Natural killer cell (primary cell): ENCODE data around the gene NHSL1. TPM values are rescaled to one million over a fixed set of nuclear protein-coding genes. Genes with fewer than 3 reads are reported as not detected.

Source experiments
- ATAC-seq, 3 donors: fragments of 150-1000 bp in 2 of 3; fragments of 200-7000 bp in 1 of 3; cut with Tn5 transposase; 1 replicate in 1 of 3; 2 replicates in 2 of 3; pipeline ENCODE4 v1.10.0; 2021; ENCODE audit warnings: mild to moderate bottlenecking in 2 of 3, moderate library complexity in 2 of 3
- DNase-seq, 2 donors: peaks; one replicate each; pipeline versions ENCODE4 v3.0.0 to v3.0.0-alpha.2; 2013 to 2021; ENCODE audit warnings: mixed read lengths in 1 of 2
- H3K27ac ChIP-seq: one replicate; pipeline ENCODE4 v1.5.1; 2013; ENCODE audit warnings: mild to moderate bottlenecking, low read length
- H3K27me3 ChIP-seq: one replicate; pipeline ENCODE4 v1.6.1; 2013; ENCODE audit warnings: low read length; ENCODE audit not compliant: control insufficient read depth, insufficient read depth
- H3K36me3 ChIP-seq: one replicate; pipeline ENCODE4 v1.6.1; 2013; ENCODE audit warnings: low read length; ENCODE audit not compliant: control insufficient read depth, insufficient read depth
- H3K4me1 ChIP-seq: one replicate; pipeline ENCODE4 v1.6.1; 2013; ENCODE audit warnings: low read length; ENCODE audit not compliant: control insufficient read depth, insufficient read depth
- H3K4me3 ChIP-seq: one replicate; pipeline ENCODE4 v1.5.1; 2013; ENCODE audit warnings: low read length
- H3K9me3 ChIP-seq: one replicate; pipeline ENCODE4 v1.6.1; 2013; ENCODE audit warnings: low read length; ENCODE audit not compliant: control insufficient read depth, insufficient read depth
- H3K27ac Mint-ChIP-seq, 2 donors: one replicate each; pipeline ENCODE4 v1.8.0; 2022; ENCODE audit warnings: mild to moderate bottlenecking in 2 of 2, mixed read lengths in 2 of 2, moderate library complexity in 1 of 2
- H3K27me3 Mint-ChIP-seq, 2 donors: one replicate each; pipeline ENCODE4 v1.8.0; 2022; ENCODE audit warnings: low read depth in 2 of 2, mixed read lengths in 2 of 2
- H3K36me3 Mint-ChIP-seq: one replicate; pipeline ENCODE4 v1.8.0; 2022; ENCODE audit warnings: mixed read lengths
- H3K4me1 Mint-ChIP-seq, 2 donors: one replicate each; pipeline ENCODE4 v1.8.0; 2022; ENCODE audit warnings: mixed read lengths in 2 of 2
- H3K4me3 Mint-ChIP-seq: one replicate; pipeline ENCODE4 v1.8.0; 2022; ENCODE audit warnings: mild to moderate bottlenecking, moderate library complexity, mixed read lengths
- H3K9me3 Mint-ChIP-seq, 2 donors: one replicate each; pipeline ENCODE4 v1.8.0; 2022; ENCODE audit warnings: mixed read lengths in 2 of 2
- CTCF ChIP-seq: fragments of 200-600 bp; IDR thresholded peaks from one replicate; pipeline ENCODE4 v1.8.0; 2022; ENCODE audit warnings: antibody characterized with exemption
- WGBS: methylation state at CpG from one replicate; pipeline ENCODE4 v1.1.7; 2013; ENCODE audit warnings: missing lambda C conversion rate; ENCODE audit not compliant: insufficient coverage; 5-methylcytosine and 5-hydroxymethylcytosine counted together
- intact Hi-C: fragments of 100-400 bp; cut with micrococcal nuclease; formaldehyde crosslinking; loops from one replicate; pipeline ENCODE4 v1.14.2; 2022
- total RNA-seq, 4 donors: library from RNA; stranded (reverse); fragments of 120-200 nt in 1 of 4; gene quantifications; one replicate each; pipeline versions ENCODE4 v1.2.3 to v1.2.4, GENCODE V29; 2013 to 2022

NHSL1 gene
- total RNA-seq, 3 donors from 2014 or later (not counting 1 experiment from before 2014, with no cell fraction given), result 0.38 to 0.75 (median 0.68) TPM

- Mint-ChIP-seq H3K4me1 (no peaks in the 10 kb centered on the region), H3K27ac (no peak overlapping the region), H3K27me3 (peaks cover 9 to 24% of the 10 kb centered on the region in 2 donors), H3K4me3 (no peak overlapping the region), H3K9me3 (no peaks in the 10 kb centered on the region), H3K36me3 (no peaks in the 10 kb centered on the region)
- no peak overlapping the region for H3K4me3 ChIP-seq
- ATAC-seq (no peak), DNase-seq (no peak)
- H3K27me3 ChIP-seq, result no peaks in the 10 kb centered on the region
- WGBS, result 78% methylated on average over 7 of the region's 7 CpGs
- no peaks in the 10 kb centered on the region for H3K4me1 ChIP-seq
- no peak for TF ChIP-seq CTCF
- no peak overlapping the region for H3K27ac ChIP-seq
- H3K36me3 ChIP-seq, result no peaks in the 10 kb centered on the region
- no peaks in the 10 kb centered on the region for H3K9me3 ChIP-seq
- intact Hi-C loops, result no loop called here
Measured at GRCh38 chr6:138538390-138539031, 39.2 kb upstream of the NHSL1 start.

GRCh38 chr6:138537106-138537505, 37.8 kb upstream of the NHSL1 start:
- H3K4me1 Mint-ChIP-seq, result no peaks in the 10 kb centered on the region
- no peak overlapping the region for H3K27ac Mint-ChIP-seq
- H3K4me3 Mint-ChIP-seq, result no peak overlapping the region
- no peaks in the 10 kb centered on the region for H3K4me1 ChIP-seq
- TF ChIP-seq CTCF, result no peak
- H3K9me3 Mint-ChIP-seq, result no peaks in the 10 kb centered on the region
- no peaks in the 10 kb centered on the region for H3K9me3 ChIP-seq
- H3K27ac ChIP-seq, result no peak overlapping the region
- intact Hi-C loops, result no loop called here
- WGBS, result 71% methylated on average over 2 of the region's 4 CpGs
- ATAC-seq (no peak), DNase-seq (no peak)
- peaks cover 13 to 30% of the 10 kb centered on the region in 2 donors for H3K27me3 Mint-ChIP-seq
- H3K4me3 ChIP-seq, result no peak overlapping the region
- H3K36me3 ChIP-seq, result no peaks in the 10 kb centered on the region
- no peaks in the 10 kb centered on the region for H3K36me3 Mint-ChIP-seq
- H3K27me3 ChIP-seq, result no peaks in the 10 kb centered on the region

GRCh38 chr6:138535728-138536455, 36.6 kb upstream of the NHSL1 start:
- no peaks in the 10 kb centered on the region for H3K9me3 Mint-ChIP-seq
- Histone ChIP-seq H3K4me1 (no peaks in the 10 kb centered on the region), H3K36me3 (no peaks in the 10 kb centered on the region), H3K9me3 (no peaks in the 10 kb centered on the region), H3K4me3 (no peak overlapping the region), H3K27me3 (no peaks in the 10 kb centered on the region), H3K27ac (no peak overlapping the region)
- no peak for TF ChIP-seq CTCF
- WGBS, result 73% methylated on average over 6 of the region's 6 CpGs
- peaks cover 17 to 35% of the 10 kb centered on the region in 2 donors for H3K27me3 Mint-ChIP-seq
- no peak overlapping the region for H3K4me3 Mint-ChIP-seq
- no peaks in the 10 kb centered on the region for H3K36me3 Mint-ChIP-seq
- no peak for ATAC-seq
- H3K4me1 Mint-ChIP-seq, result no peaks in the 10 kb centered on the region
- no peak overlapping the region for H3K27ac Mint-ChIP-seq
- intact Hi-C loops, result no loop called here
- no peak for DNase-seq
